ENCODE measurements around the gene ADRM1.

Gene ADRM1

DNA sequence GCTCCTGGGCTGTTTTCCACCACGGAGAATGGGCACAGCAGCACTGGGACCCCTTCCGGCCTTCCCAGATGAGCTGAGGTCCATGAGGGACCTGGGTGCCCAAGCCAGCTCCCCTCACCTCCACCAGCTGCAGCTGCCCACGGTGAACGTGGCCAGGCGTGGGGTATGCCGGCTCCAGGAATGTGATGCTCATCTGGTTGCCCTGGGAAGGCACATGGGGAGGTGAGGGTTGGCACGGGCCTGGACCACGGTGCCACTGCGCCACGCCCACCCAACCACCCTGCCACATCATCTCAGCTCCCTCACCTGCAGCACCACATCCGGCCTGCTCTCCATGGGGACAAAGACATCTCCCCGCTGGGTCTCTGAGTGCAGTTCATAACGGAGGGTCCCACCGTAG, 23.8 kb downstream of the ADRM1 start:
- TF ChIP-seq, protein P1, sequence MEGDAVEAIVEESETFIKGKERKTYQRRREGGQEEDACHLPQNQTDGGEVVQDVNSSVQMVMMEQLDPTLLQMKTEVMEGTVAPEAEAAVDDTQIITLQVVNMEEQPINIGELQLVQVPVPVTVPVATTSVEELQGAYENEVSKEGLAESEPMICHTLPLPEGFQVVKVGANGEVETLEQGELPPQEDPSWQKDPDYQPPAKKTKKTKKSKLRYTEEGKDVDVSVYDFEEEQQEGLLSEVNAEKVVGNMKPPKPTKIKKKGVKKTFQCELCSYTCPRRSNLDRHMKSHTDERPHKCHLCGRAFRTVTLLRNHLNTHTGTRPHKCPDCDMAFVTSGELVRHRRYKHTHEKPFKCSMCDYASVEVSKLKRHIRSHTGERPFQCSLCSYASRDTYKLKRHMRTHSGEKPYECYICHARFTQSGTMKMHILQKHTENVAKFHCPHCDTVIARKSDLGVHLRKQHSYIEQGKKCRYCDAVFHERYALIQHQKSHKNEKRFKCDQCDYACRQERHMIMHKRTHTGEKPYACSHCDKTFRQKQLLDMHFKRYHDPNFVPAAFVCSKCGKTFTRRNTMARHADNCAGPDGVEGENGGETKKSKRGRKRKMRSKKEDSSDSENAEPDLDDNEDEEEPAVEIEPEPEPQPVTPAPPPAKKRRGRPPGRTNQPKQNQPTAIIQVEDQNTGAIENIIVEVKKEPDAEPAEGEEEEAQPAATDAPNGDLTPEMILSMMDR (IDR thresholded peaks at IDR 0.05; ENCODE audit: low read depth, low read length) = no peak
- H3K27me3 ChIP-seq (ENCODE audit: insufficient read depth, low read depth, severe bottlenecking) = no peaks in the 10 kb centered on the region
- H3K9me3 ChIP-seq (ENCODE audit: severe bottlenecking) = no peaks in the 10 kb centered on the region
- H3K36me3 ChIP-seq = peaks cover 81% of the 10 kb centered on the region
- DNase-seq = no peak
- H3K27ac ChIP-seq = no peak overlapping the region
- H3K4me3 ChIP-seq (ENCODE audit: low read depth, low read length) = no peak overlapping the region

- DNase-seq = no peak
- no peak overlapping the region for H3K27ac ChIP-seq
- TF ChIP-seq, protein P1 (IDR thresholded peaks at IDR 0.05; ENCODE audit: low read depth, low read length) = no peak
- no peak overlapping the region for H3K4me3 ChIP-seq (ENCODE audit: low read depth, low read length)
- no peaks in the 10 kb centered on the region for H3K27me3 ChIP-seq (ENCODE audit: insufficient read depth, low read depth, severe bottlenecking)
- H3K9me3 ChIP-seq (ENCODE audit: severe bottlenecking) = no peaks in the 10 kb centered on the region
- peaks cover 82% of the 10 kb centered on the region for H3K36me3 ChIP-seq
Observed at GRCh38 chr20:62326959-62327725, 24.3 kb downstream of the ADRM1 start.

DNA sequence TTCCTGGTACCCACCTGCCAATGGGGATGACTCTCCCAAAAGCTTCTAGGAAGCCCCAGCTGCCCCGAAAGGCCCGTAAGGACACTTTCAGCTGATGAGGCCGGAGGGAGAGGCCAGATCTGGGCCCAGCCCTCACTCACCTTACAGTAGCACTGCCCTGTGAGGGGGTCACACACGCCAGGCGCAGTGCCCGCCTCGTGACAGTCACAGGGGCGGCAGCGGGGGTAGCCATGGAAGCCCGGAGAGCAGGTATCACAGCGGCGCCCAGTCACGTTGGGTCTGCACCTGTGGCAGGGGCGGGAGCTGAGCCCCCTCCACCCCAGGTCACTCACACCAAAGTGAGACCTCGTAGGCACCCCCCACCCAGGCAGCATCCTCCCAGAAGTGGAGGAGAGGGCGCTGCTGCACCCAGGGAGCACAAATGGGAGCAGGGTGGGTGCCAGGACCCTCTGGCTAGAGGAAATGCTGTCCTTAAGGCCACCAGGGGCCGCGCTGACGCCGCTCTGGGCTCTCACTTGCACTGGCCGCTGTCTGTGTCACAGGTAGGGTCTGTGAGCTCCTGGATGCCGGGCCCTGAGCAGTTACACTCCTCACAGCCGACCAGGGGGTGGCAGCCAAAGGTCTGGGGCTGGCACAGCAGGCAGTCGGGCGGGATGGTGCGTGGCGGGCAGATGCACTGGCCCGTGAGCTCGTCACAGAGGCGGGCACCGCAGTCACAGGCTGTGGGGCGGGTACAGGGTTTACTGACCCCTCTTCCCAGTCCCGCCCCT, 25.1 kb downstream of the ADRM1 start:
- TF ChIP-seq, protein P1 (IDR thresholded peaks at IDR 0.05; ENCODE audit: low read depth, low read length) = no peak
- H3K27ac ChIP-seq = no peak overlapping the region
- no peaks in the 10 kb centered on the region for H3K9me3 ChIP-seq (ENCODE audit: severe bottlenecking)
- DNase-seq = no peak
- no peak overlapping the region for H3K4me3 ChIP-seq (ENCODE audit: low read depth, low read length)
- no peaks in the 10 kb centered on the region for H3K27me3 ChIP-seq (ENCODE audit: insufficient read depth, low read depth, severe bottlenecking)
- peaks cover 84% of the 10 kb centered on the region for H3K36me3 ChIP-seq

DNA sequence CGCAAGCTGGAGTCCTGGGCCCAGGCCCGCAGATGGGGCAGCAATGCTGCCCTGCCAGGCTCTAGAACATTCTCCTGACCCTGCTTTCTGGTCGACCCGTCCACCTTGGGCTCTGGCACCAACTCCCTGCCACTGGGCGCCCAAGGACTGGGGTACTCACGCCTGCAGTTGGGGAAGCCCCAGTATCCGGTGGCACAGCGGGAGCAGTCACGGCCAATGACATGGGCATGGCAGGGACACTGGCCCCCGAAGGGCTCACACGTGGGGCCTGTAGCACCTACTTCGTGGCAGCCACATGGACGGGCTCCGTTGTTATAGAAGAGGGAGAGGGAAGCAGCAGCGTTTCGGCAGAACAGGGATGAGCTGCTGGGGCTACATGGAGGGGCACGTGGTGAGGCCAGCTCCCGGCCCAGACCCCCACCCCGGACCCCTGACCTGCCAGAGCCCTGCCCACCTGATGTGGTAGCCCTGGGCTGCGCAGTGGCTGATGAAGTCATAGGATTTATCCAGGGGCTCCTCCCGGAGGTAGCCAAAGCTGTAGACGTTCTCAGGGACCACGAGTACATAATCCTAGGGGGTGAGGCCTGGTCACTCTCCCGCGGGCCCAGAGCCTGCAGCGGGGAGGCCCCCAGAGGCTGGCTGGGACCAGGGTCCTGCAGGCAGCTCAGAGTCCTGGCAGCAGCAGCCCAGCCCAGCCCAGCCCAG, 26.0 kb downstream of the ADRM1 start:
- Histone ChIP-seq H3K9me3 (ENCODE audit: severe bottlenecking) (no peaks in the 10 kb centered on the region), H3K36me3 (peaks cover 77% of the 10 kb centered on the region), H3K4me3 (ENCODE audit: low read depth, low read length) (no peak overlapping the region), H3K27ac (no peak overlapping the region), H3K27me3 (ENCODE audit: insufficient read depth, low read depth, severe bottlenecking) (no peaks in the 10 kb centered on the region)
- no peak for DNase-seq
- TF ChIP-seq, protein P1 (IDR thresholded peaks at IDR 0.05; ENCODE audit: low read depth, low read length) = no peak

DNA sequence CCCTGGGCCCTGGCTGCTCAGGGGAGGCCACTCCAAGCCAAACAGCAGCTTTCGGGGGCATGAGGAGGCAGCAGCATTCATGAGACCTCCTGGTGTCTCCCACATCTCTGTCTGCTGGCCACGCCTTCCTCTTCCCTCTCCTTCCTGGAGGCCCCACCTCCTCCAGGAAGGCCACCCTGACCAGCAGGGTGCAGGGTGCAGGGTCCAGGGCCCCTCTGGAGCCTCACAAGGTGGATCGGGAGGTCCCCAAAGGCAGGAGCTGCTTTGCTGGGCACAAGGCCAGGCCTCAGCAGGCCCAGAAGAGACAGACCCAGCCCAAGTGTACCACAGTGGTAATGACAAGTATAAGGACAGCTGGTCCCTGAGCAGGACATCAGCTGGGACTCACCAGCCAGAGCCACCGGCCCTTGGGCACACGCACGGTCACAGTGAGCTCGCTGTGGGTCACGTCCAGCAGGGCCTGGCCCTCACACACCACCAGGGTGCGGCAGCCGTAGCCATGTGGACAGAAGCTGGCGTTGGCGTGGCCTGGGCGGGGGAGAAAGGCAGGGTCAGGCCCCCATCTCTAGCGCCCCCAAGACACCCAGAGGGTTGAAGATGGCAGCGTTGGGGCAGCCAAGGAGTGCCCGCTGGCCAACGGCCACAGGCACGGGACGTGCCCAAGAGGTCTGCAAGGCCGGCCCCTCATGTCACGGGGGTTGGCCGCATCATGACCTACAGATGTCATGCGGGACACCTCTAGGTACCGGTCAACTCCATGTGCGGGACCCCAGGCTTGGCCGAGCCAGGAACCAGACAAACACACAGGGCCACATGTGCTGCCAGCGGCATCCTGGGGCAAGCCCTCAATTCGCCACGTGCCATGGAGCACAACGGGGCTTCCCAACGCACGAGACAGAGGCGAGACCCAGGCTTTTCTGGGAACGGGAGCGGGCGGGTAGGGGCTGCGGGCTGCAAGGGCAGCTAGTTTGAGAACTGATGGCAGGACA, 26.9 kb downstream of the ADRM1 start:
- no peak overlapping the region for H3K27ac ChIP-seq
- no peak overlapping the region for H3K4me3 ChIP-seq (ENCODE audit: low read depth, low read length)
- TF ChIP-seq, protein P1 (IDR thresholded peaks at IDR 0.05; ENCODE audit: low read depth, low read length) = no peak
- H3K36me3 ChIP-seq = peaks cover 74% of the 10 kb centered on the region
- no peak for DNase-seq
- no peaks in the 10 kb centered on the region for H3K27me3 ChIP-seq (ENCODE audit: insufficient read depth, low read depth, severe bottlenecking)
- no peaks in the 10 kb centered on the region for H3K9me3 ChIP-seq (ENCODE audit: severe bottlenecking)

Data from WERI-Rb-1 (cell line).